GM21447 (cell line): Measurements from ENCODE around the gene GABRE.

Source experiments
- ATAC-seq: cut with Tn5 transposase; IDR thresholded peaks from one replicate; pipeline ENCODE4 v1.9.1; 2021; ENCODE audit not compliant: unreplicated experiment

GABRE gene, protein sequence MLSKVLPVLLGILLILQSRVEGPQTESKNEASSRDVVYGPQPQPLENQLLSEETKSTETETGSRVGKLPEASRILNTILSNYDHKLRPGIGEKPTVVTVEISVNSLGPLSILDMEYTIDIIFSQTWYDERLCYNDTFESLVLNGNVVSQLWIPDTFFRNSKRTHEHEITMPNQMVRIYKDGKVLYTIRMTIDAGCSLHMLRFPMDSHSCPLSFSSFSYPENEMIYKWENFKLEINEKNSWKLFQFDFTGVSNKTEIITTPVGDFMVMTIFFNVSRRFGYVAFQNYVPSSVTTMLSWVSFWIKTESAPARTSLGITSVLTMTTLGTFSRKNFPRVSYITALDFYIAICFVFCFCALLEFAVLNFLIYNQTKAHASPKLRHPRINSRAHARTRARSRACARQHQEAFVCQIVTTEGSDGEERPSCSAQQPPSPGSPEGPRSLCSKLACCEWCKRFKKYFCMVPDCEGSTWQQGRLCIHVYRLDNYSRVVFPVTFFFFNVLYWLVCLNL

DNA sequence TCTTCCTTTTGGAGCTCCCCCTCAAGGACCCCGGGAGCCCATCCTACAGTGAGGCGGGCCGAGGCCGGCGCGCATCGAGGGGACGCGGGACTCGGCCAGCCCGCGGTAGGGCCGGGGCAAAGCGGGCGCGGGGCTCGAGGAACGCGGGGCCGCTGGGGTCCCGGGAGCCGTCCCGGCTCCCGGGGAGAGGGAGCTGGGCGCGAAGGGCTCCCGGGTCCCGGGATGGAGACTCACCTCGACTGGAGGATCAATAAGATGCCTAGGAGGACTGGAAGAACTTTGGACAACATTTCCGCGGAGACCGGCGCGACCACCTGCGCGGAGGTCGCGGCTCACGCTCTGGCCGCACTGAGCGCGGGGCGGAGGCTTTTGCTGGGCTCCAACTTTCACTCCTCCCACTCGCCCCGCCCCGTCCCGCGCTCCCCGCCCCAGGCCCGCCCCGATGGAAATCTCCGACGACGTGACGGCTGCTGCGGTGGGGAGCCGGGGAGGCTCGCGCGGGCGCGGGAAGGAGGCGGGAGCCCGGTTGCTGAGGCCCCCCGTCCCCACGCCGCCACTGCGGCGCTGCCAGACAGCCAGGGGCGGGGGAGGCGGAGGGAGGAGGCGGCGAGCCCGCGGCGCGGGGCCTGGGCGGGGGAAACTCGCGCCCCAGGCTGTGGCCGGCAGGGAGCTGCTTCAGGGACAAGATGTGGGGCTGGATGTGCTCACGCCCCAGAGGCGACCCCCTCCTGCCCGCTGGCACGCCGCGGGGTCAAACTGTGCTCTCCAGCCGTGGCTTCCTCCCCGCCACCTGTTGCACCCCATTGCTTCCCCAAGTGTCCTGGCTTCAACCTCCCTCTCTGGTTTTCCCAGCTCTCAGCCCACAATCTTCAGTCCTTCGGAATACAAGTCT is at the start of gene GABRE:
GABRE (minus strand) TSS at position 341 of the 892 bp plus-strand sequence; CDS start at position 290, 51 bp downstream.
- no peak for ATAC-seq

DNA sequence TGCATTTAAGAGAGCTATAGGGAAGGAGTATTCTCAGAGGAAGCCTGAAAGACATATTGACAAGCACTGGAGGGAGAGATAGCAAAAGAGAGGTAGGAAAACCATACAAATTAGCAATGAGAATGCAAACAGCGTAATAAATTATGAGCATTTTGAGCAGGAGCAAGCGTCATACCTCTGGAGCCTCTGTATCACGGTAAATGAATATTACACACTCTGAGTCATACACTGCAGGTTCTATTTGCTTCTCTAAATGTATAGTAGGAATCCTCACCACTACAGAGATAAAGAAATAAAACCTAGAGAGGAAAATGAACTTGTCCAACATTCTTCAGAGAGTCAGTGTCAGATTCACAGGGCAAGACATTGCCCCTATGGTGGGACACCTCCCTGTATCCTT is 46.4 kb upstream of the GABRE start:
- ATAC-seq = no peak

DNA sequence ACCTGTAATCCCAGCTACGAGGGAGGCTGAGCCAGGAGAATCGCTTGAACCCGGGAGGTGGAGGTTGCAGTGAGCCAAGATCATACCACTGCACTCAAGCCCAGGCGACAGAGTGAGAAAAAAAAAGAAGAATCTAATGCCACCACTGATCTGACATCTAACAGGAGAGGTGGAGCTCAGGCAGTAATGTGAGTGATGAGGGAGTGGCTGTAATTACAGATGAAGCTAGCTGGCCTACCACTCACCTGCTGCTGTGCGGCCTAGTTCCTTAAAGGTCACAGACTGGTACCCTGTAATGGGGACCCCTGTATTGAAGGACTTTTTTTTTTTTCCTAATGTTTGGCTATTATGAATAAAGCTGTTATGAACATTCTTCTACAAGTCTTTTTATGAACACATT is 25.3 kb upstream of the GABRE start:
- no peak for ATAC-seq

DNA sequence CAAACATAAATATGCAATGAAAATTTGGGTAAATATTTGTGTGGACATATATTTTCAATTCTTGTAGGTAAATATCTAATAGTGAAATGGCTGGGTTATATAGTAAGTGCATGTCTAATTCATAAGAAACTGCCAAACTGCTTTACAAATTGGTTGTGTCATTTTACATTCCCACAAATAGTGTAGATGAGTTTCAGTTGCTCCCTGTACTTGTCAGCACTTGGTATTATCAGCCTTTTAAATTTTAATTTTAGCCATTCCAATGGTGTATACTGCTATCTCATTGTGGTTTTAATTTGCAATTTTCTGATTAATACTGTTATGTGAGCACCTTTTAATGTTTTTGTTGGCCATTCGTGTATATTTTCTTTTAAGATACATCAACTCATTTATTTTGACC is 23.1 kb upstream of the GABRE start:
- ATAC-seq = no peak

DNA sequence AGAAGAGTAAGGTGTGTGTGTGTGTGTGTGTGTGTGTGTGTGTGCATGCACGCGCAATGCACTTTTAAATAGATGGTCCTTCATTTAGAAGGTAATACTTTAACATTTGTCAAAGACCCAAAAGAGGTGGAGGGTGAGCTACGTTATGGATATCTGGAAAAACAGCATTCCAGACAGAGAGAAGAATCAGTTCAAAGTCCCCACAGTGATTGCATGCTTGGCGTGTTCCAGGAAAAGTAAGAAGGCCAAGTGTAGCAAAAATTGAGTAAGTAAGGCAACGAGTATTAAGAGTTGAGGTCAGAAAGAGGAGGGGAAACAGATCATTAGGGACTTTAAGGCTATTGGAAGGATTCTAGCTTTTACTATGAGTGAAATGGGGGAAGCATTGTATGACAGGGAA is 21.9 kb upstream of the GABRE start:
- no peak for ATAC-seq

DNA sequence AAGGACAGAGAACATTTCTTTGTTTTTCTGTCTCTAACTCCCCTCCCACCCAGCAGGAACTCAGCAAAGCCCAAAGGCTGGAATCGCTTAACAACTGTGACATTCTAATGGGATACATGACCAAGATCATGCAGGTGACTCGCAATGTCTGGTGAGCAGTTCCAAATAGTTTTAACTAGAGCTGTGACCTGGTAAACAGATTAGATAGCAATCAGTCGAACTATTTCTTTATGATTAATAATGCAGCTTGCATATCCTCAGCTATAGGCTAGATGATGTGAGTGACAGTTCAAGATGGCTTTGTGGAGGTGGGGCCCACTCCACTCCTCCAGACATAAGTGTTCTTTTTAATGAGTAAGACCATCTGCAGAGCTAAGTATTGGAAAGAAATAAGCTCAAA is 20.0 kb upstream of the GABRE start:
- no peak for ATAC-seq

DNA sequence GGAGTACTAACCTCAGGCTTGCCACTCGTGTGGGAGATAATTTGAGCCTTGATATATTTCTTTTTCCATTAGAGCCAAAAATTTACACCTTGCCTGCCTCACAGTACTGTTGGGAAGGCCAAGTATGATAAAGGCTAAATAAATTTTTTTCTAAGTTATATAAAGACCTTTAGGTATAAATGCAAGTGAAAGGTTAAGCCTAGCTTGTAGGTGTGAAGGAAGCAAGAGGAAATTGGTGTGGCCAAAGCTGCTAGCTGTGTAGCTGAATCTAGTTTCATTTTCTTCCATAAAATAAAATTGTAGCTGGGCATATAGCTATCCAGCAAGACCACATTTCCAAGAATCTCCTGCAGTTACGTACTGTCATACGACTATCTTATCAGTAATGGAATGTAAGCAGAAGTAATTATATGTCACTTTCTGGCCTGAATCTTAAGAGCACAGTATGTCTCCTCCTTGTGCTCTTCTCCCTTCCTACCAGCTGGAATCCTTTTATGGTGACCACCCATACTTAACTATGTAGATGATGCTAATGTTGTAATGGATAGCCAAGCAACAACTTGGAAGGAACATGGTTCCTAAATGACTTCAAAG is 14.3 kb upstream of the GABRE start:
- ATAC-seq = no peak

DNA sequence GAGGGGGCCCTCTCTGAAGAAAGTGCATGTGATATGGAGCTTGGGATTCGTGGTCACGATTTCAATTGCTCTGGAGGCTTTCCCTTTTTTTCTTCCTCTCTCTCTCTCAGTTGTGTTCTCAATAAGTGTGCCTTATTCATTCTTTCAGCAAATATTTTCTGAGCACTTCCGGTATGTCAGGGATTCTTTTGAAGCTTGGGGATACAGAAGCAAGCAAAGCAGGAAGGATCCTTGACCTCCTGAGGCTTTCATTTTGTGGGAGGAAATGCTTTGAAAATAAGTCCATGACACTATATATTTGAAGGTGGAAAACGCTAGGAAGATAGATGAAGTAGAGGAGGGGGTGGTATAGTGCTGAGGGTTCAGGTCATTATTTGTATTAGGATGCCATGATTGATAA is 12.6 kb upstream of the GABRE start:
- ATAC-seq = no peak

DNA sequence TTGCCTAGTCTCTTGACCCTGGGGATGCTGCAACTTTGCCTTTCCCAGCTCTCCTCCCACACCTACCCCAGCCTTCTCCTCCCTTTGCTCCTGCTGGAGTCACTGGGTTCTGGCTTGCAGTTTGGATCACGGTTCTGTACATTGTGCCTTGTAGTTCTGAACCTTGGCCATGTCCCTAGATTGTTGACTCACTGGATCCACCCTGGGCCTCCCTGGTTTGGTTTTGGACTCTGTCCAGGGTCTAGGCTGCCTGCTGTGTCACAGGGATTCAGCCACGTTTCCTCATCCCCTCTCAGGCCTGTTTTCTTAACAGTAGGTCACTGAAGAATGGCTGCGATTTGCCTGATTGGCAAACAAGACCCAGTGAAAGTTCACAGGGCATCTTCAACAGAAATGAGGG is 11.5 kb upstream of the GABRE start:
- ATAC-seq = no peak

DNA sequence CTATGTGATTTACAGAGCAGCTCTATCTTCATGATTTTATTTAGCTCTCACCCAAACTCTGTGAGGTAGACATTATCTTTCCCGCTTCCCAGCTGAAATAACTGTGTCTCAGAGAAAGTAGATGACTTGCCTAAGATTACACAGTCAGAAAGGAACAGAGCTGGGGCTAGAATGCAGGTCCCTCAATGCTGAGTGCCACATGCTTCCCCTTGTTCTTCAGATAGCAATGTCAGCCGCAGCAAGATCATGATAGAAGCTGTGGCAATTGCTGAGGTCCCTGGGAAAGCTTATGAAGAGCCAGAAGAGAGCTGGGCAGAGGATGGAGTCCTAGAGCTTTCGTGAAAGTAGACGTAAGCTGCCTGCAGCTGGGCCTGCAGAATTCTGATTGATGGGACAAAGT is 11.1 kb upstream of the GABRE start:
- no peak for ATAC-seq

DNA sequence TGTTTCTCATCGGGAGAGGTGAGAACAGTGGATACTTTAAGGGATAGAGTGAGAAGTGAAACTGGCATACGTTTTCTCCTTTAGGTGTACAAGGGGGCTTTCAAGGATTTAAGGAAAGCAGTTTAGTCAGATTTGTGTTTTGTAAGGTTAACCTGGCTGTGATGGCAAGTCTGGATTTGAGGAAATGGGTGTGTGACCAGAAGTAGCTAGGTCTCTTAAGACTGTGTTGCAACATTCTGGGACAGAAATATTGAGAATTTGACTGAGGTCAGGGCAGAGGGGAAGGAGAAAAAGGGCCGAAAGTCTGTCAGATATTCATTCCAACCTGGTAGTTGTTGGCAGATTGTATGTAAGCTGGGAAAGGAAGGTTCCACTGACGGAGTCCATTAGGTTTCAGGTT is 10.4 kb upstream of the GABRE start:
- ATAC-seq = no peak

DNA sequence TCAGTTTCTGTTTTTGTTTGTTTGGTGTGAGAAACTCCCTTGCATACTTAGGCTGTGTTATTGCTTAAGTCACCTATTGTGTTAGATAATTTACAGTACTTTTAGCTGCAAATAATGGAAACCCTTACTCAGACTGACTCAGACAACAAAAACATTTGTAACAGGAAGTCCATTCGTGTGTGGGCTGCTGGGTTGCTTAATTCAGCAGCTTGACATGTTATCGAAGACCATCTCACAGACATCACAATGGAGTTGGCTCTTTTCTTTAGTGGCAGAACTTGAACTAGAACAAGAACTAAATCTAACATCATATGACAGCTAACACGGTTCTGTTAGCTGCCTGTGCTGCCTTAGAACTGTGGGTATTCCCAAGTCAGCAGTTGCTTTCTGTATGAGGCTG is 9.9 kb upstream of the GABRE start:
- ATAC-seq = no peak

DNA sequence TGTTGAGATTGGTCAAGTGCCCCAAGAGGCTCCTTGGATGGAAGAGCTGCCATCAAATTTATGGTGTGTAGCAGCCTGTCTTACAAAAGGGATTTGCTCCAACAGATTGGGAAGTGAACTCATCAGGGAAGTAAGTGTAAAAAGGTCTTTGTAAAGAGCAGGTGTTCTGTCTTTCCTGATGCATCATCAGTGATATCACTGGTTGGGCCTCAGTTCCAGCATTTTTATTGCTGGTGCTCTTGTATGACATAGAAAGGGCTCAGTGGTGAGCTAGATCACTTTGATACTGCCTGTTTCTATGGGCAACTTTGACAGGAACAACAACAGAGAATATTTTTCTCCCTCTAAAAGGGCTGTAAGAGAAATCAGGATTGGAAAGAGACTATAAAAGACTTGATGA is 8.7 kb upstream of the GABRE start:
- no peak for ATAC-seq

DNA sequence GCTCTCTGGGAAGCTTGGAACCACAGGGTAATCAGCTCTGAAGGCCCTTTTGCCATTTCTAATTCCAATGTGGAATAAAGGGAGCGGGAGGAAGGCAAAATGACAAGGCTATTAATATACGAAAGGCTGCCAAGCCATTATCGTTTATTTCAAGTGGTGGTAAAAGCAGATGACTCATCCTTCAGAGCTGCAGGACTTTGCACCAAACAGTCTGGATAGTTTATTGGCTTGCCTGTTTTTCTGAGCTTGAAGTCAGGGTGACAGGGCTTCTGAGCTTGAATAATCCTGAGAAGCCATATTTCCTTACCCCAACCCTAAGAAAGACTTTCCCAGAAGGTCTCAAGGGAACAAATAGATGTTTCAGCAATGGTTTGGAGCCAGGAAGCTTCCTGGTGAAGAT is 7.7 kb upstream of the GABRE start:
- no peak for ATAC-seq

DNA sequence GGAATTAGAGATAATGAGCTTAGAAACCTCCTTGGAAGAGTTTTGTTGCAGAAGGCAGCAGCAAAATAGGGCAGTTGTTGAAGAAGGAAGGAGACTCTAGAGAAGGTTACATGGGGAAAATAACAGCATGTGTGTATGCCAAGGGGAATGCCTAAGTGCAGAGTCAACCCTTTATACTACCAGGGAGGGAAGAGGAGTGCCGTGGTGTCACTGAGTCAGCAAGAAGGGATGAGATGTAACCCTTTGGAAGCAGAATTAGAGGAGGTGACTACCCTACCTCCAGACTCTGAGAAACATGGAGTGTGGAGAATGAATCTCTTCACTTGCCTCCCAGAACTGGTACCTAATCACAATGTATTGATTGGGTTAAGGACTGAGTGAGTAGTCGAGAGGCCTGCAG is 6.7 kb upstream of the GABRE start:
- ATAC-seq = no peak

DNA sequence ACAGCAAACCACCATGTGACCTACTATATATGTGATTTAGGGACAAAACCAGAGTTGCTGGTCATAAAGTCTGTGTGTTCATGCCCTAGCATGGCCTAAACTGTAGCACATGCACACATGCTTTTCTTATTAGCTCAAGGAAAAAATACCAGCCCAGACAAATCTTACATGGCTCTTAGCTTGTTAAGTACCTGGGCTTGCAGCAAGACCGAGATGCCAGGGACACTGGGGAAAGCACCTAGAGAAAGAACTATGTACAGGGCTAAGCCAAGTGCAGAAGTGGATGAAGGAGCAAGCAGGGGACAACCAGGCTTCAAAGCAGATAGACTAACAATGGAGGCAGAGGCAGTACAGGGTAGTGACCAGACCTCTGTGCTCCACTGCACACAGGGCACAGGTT is 3.4 kb upstream of the GABRE start:
- no peak for ATAC-seq

DNA sequence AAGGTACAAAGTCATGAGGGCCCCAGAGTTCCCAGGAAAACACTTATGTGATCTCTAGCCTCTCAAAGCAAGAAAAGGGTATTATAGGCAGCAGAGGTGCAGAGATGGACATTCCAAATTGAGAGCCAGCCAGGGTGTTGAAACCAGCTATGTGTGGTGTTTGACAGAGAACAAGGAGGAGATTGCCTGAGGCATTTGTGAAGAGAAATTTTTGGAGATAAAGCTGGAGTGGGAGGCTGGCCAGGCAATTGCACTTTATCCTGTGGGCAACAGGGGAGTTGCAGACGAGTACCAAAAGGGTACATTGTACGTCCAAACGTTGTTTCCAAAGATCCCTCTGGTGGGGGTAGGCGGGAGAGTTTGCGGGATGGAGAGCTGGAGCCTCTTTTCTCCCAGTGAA is 2.5 kb upstream of the GABRE start:
- ATAC-seq = no peak

DNA sequence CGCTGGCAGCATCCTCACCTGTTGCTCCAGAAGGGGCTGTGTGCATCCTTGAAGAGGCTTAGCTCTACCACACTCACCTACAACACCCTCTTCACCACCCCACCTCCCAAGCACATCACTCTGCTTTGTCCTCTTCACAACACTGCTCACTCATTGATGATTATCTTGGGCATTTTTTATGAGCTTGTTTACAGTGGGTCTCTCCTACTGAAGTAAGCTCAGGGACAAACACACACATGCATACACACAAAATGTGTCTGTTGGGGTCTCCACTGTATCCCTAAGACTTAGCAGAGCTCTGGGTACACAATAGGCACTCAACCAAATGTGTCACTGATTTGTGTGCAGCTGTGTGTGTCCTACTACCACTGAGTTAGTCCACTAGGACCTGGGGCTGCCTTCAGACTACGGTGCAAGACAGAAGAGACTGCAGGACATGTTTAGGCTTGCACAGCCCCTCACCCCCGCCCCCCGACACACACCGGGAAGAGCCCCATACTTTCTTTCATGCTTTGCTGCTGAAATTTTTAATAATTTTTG is 1.3 kb upstream of the GABRE start:
- no peak for ATAC-seq

DNA sequence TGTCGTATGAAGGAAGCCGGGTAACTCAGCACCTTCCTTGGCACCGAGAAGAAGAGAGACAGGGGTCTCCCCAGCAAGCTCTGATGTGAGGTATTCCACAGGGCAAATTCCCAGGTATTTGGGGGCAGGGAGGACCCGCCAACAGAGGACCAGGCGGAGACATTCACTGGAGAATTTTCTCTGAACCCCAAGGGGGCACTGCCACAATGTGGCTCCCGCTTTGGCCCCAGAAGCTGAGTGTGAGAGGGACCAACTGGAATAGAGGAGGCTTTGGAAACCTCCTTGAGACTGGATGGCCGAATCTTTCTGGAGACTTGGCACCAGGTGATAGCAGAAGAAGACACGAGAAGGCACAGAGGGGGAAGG is 735 bp upstream of the GABRE start:
- no peak for ATAC-seq

DNA sequence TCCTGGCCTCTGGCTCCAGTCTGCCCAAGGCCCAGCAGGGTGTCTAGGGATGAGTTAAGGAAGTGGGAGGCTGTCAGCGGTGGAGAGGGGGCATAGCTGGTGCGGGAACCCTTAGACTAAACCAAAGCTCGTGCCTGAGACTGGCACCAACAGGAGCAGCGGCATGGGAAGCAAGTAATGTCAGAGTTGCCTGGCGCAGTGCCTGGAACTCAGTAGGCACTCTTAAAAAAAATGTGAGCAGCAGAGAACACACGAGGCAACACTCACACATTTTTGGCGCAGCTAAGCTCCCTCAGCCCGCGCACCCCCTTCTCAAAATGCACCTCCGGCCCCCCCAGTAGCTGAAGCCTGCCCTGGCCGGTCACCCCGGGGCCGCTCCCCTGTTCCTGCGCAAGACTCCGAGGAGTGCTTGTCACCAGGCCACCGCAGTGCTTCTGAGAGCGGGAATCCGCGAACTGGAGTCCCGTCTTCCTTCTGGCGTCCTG is 583 bp downstream of the GABRE start:
- ATAC-seq = no peak

DNA sequence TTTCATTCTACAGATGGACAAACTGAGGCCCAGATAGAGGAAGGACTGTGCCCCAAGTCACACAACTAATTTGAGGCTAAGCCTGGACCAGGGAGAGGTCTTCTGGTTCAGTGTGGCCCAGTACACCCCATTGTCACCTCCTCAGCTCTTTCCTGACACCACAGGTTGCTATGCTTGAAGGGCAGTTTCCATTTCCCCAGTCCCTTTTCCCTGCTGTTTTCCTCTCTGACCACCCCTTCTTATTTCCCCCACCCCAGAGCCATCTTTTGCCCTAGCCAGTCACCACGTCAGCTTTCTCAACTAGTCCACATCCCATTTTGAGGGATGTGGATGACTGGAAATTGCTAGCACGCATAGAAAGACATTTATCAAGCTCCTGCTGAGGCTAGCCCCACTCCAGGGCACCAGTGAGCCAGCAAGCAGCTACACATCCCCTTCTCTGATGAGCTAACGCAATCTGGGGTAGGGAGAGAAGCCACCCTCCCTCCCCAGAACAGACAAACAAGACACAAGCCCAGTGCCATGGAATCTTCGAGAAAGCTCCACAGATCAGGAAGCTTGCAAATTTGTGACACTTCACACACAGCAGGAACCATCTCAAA is 1.3 kb downstream of the GABRE start:
- ATAC-seq = no peak
